Measurements from ENCODE around the gene DDRGK1. TPM values are rescaled to one million over a fixed set of nuclear protein-coding genes. Genes with fewer than 3 reads are reported as not detected.

DDRGK1 gene
- total and polyA plus RNA-seq, 2 of the 8 experiments (the other 6 are each of a cell fraction or from before 2014, with no cell fraction given) = 29.4 to 42.0 TPM

DNA sequence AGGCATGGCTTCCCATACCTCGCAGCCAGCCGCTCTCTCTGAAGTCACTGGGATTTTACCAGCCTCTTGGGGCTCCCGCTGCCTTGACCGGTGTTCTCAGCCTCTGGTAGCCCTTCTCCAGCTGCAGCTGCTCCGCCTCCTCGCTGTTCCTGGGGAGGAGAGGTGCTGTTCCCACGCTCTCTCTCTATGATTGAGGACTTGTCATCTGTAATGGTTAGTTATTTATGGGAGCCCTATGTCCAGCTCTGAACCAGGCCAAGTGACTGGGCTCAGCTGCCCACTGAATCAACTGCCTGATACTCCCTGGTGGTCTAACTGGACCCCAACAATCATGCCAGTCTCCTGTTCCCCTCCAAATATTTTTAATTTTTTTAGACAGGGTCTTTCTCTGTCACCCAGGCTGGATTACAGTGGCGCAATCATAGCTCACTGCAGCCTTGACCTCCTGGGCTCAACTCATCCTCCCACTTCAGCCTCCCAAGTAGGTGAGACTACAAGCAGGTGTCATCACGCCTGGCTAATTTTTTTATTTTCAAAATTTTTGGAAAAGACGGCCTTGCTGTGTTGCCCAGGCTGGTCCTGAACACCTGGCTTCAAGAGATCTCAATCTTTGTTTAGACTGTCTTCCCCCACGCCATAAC is 39.4 kb upstream of the DDRGK1 start:
- Histone ChIP-seq H4K5ac (ENCODE audit: insufficient read length, low read depth, low read length) (no peak overlapping the region), H4K91ac (replicated peaks; ENCODE audit: insufficient read length, low read length) (no peak overlapping the region), H2BK120ac (replicated peaks; ENCODE audit: low read depth, low read length) (no peak overlapping the region), H3K79me2 (ENCODE audit: control insufficient read depth in 1 of 2, insufficient read depth in 2 of 2, low read length in 2 of 2) (no peaks in the 10 kb centered on the region), H4K20me1 (replicated peaks in 1 of 2; ENCODE audit: control insufficient read depth in 1 of 2, insufficient read depth in 2 of 2, low read length in 2 of 2) (peaks cover 0 to 12% of the 10 kb centered on the region in 2 experiments), H3K4me2 (ENCODE audit: insufficient read depth in 1 of 2, low read depth in 2 of 2, low read length in 2 of 2) (no peak overlapping the region), H3K56ac (replicated peaks; ENCODE audit: insufficient read length, low read depth, low read length) (no peak overlapping the region), H3K23ac (ENCODE audit: insufficient read length) (no peak overlapping the region), H4K8ac (ENCODE audit: extremely low read depth, insufficient read depth, low read length) (no peak overlapping the region; the same call in 1 of the 2 replicates), H2AFZ (ENCODE audit: low read length) (no peak overlapping the region), H3K9me3 (ENCODE audit: insufficient read depth in 2 of 2, low read depth in 1 of 2, low read length in 1 of 2) (no peaks in the 10 kb centered on the region), H3K36me3 (ENCODE audit: control insufficient read depth in 2 of 4, insufficient read depth in 4 of 4, low read length in 3 of 4) (no peaks in the 10 kb centered on the region), H3K18ac (ENCODE audit: extremely low read depth, low read length) (no peak overlapping the region), H3K9ac (replicated peaks in 1 of 4; ENCODE audit: extremely low read depth in 1 of 4, low read depth in 3 of 4, low read length in 3 of 4) (no peak overlapping the region), H3K14ac (ENCODE audit: insufficient read length) (no peak overlapping the region), H2BK5ac (ENCODE audit: low read depth, low read length) (no peak overlapping the region), H2BK15ac (ENCODE audit: low read length) (0 out of 2 replicates have a peak overlapping the region, but pooled peaks have one; percentile 29), H3K79me1 (ENCODE audit: low read depth, low read length) (no peaks in the 10 kb centered on the region), H3K27ac (ENCODE audit: low read depth, low read length) (no peak overlapping the region), H3K4me1 (replicated peaks in 1 of 4; ENCODE audit: control insufficient read depth in 3 of 4, insufficient read depth in 4 of 4, low read length in 3 of 4) (peaks cover 0 to 13% (median 4%) of the 10 kb centered on the region in 4 experiments; a peak in 4 of 7 replicates), H2AK5ac (ENCODE audit: low read depth, low read length) (no peak overlapping the region), H3K4ac (replicated peaks; ENCODE audit: insufficient read length, low read depth, low read length) (no peak overlapping the region), H3K23me2 (ENCODE audit: low read depth, low read length) (peaks cover 15% of the 10 kb centered on the region; the same call in 1 of the 2 replicates), H3K4me3 (ENCODE audit: extremely low read depth in 1 of 4, insufficient read depth in 2 of 4, low read depth in 3 of 4, low read length in 4 of 4) (no peak overlapping the region), H2BK20ac (ENCODE audit: low read length) (no peak overlapping the region), H3K27me3 (replicated peaks in 1 of 4; ENCODE audit: control insufficient read depth in 3 of 4, extremely low read depth in 1 of 4, insufficient read depth in 3 of 4, low read length in 3 of 4) (peaks cover 7 to 33% (median 28%) of the 10 kb centered on the region in 4 experiments), H2BK12ac (ENCODE audit: low read depth, low read length) (no peak overlapping the region)
- DNase-seq (ENCODE audit: low read depth in 1 of 2, low spot score in 2 of 2) = no peak
- TF ChIP-seq SAP30 (IDR thresholded peaks at IDR 0.05; ENCODE audit: insufficient read depth, insufficient replicate concordance, low read length) (no peak), JUN (IDR thresholded peaks at IDR 0.05; ENCODE audit: low read depth, low read length) (no peak), SIRT6 (IDR thresholded peaks at IDR 0.05; ENCODE audit: low read length) (no peak), CREB1 (IDR thresholded peaks at IDR 0.05) (no peak), YY1 (IDR thresholded peaks at IDR 0.05; ENCODE audit: low read depth, low read length) (no peak), RAD21 (IDR thresholded peaks at IDR 0.05 in 1 of 2, conservative IDR thresholded peaks at IDR 0.05 in 1 of 2; ENCODE audit: low read depth in 2 of 2, low read length in 2 of 2) (no peak), SP1 (IDR thresholded peaks at IDR 0.05; ENCODE audit: low read depth, low read length) (no peak)
- TF ChIP-seq, protein P1, sequence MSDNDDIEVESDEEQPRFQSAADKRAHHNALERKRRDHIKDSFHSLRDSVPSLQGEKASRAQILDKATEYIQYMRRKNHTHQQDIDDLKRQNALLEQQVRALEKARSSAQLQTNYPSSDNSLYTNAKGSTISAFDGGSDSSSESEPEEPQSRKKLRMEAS (IDR thresholded peaks at IDR 0.05) = no peak
- ChIA-PET POLR2A (ENCODE audit: partially characterized antibody) (interaction anchor here (1.4 to 1.5 kb wide), 2 partner anchors 17 to 188 kb away, joined by 3 read pairs; no protein-coding TSS in a partner anchor), CTCF (ENCODE audit: partially characterized antibody) (interaction anchor here (0.9 to 6.2 kb wide), 4 partner anchors 7 to 452 kb away, joined by 3 to 47 read pairs (median 10); no protein-coding TSS in a partner anchor)
- FAIRE-seq = no peak
- WGBS, 2 experiments (ENCODE audit: extremely low coverage in 1 of 2, insufficient coverage in 1 of 2, insufficient read length in 1 of 2, insufficient replicate concordance in 2 of 2, low coverage in 1 of 2, low lambda C conversion rate in 2 of 2, missing lambda C conversion rate in 1 of 2) = 86% methylated on average over 11 of the region's 11 CpGs; no CpG with 5 or more reads in 1 of the 2 experiments
